Kidney (tissue), 14 donors: ENCODE measurements around the gene SP100. TPM values are rescaled to one million over a fixed set of nuclear protein-coding genes. Genes with fewer than 3 reads are reported as not detected.

Experiments
- DNase-seq, 5 donors: peaks; one replicate each; pipeline ENCODE4 v3.0.0-alpha.2; 2013 to 2020
- FAIRE-seq: peaks from 2 replicates; lab custom pipeline; 2012; peaks lifted over from hg19 to GRCh38; lab: Jason Lieb, UNC
- H3K27ac ChIP-seq, 2 donors: one replicate each; pipeline ENCODE4 v1.7.0; 2013; ENCODE audit warnings: low read depth in 2 of 2, low read length in 2 of 2, inconsistent platforms in 1 of 2
- H3K27me3 ChIP-seq: one replicate; pipeline ENCODE4 v1.7.1; 2013; ENCODE audit warnings: low read length, inconsistent platforms; ENCODE audit not compliant: control insufficient read depth, insufficient read depth
- H3K36me3 ChIP-seq, 3 donors: one replicate each; pipeline versions ENCODE4 v1.7.0 to v1.7.1; 2013; ENCODE audit warnings: low read length in 3 of 3, control low read depth in 1 of 3, inconsistent platforms in 1 of 3; ENCODE audit not compliant: insufficient read depth in 3 of 3, control insufficient read depth in 2 of 3
- H3K4me1 ChIP-seq, 3 donors: one replicate each; pipeline versions ENCODE4 v1.7.0 to v1.7.1; 2013; ENCODE audit warnings: low read length in 3 of 3, inconsistent platforms in 1 of 3, low read depth in 1 of 3; ENCODE audit not compliant: control insufficient read depth in 2 of 3, insufficient read depth in 2 of 3
- H3K4me3 ChIP-seq, 3 donors: one replicate each; pipeline versions ENCODE4 v1.7.0 to v1.8.1; 2013; ENCODE audit warnings: low read length in 3 of 3, control low read depth in 1 of 3, inconsistent platforms in 1 of 3
- H3K9ac ChIP-seq, 3 donors: one replicate each; pipeline versions ENCODE4 v1.7.0 to v1.7.1; 2013; ENCODE audit warnings: low read length in 3 of 3, control low read depth in 1 of 3, inconsistent platforms in 1 of 3
- H3K9me3 ChIP-seq, 3 donors: one replicate each; pipeline versions ENCODE4 v1.7.0 to v1.7.1; 2013; ENCODE audit warnings: low read length in 3 of 3, control low read depth in 1 of 3, inconsistent platforms in 1 of 3; ENCODE audit not compliant: control insufficient read depth in 2 of 3, insufficient read depth in 1 of 3
- intact Hi-C: fragments of 100-400 bp; cut with DNase I; formaldehyde crosslinking; loops from one replicate; pipeline ENCODE4 v1.11.1; 2022
- polyA plus RNA-seq: library from polyadenylated mRNA; stranded (reverse); fragments of 350-450 nt; fragmentation: Illumina TruSeq; extraction: RNeasy Lipid Tissue Mini Kit (QIAGEN cat#74804); gene quantifications from one replicate; pipeline ENCODE4 v1.2.3, GENCODE V29; 2014; ENCODE audit warnings: low read depth, low replicate concordance; ENCODE audit not compliant: insufficient read depth
- total RNA-seq: library from RNA; stranded (reverse); fragmentation: NEBNext Ultra II Directional; extraction: Animal tissue kit (Norgen Biotek cat#: 25700); gene quantifications from one replicate; pipeline ENCODE4 v1.2.1, GENCODE V29; 2021
- TF ChIP-seq, protein P1 (sequence below): IDR thresholded peaks from 3 replicates; pipeline ENCODE4 v1.5.1; 2012; ENCODE audit warnings: mild to moderate bottlenecking, moderate library complexity, borderline replicate concordance; ENCODE audit not compliant: insufficient read depth; ENCODE audit errors: extremely low read depth
- donor health status: control.
- donor health status: control.
- donor health status: control.
- donor health status: control.
- donor health status: control.
- donor health status: DM: yes; HTN: yes; CAD: no.
- donor health status: Normal renal cell carcinoma (clear cell type).

SP100 gene
- total and polyA plus RNA-seq, 2 donors from 2014 or later = 35.7 to 118 TPM

- DNase-seq = no peak
- Histone ChIP-seq H3K27me3 (no peaks in the 10 kb centered on the region), H3K9me3 (no peaks in the 10 kb centered on the region), H3K27ac (no peak overlapping the region), H3K9ac (no peak overlapping the region), H3K4me3 (no peak overlapping the region), H3K36me3 (peaks cover 0 to 11% (median 10%) of the 10 kb centered on the region in 3 donors), H3K4me1 (no peaks in the 10 kb centered on the region)
- FAIRE-seq = no peak
- intact Hi-C loops = no loop called here
- TF ChIP-seq, protein P1, sequence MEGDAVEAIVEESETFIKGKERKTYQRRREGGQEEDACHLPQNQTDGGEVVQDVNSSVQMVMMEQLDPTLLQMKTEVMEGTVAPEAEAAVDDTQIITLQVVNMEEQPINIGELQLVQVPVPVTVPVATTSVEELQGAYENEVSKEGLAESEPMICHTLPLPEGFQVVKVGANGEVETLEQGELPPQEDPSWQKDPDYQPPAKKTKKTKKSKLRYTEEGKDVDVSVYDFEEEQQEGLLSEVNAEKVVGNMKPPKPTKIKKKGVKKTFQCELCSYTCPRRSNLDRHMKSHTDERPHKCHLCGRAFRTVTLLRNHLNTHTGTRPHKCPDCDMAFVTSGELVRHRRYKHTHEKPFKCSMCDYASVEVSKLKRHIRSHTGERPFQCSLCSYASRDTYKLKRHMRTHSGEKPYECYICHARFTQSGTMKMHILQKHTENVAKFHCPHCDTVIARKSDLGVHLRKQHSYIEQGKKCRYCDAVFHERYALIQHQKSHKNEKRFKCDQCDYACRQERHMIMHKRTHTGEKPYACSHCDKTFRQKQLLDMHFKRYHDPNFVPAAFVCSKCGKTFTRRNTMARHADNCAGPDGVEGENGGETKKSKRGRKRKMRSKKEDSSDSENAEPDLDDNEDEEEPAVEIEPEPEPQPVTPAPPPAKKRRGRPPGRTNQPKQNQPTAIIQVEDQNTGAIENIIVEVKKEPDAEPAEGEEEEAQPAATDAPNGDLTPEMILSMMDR = no peak
These were observed 79.0 kb downstream of the SP100 start for GRCh38 chr2:230494980-230495379.

- H3K4me3 ChIP-seq = no peak overlapping the region
- H3K9ac ChIP-seq = no peak overlapping the region
- TF ChIP-seq, protein P1 = no peak
- H3K27ac ChIP-seq = no peak overlapping the region
- H3K9me3 ChIP-seq = no peaks in the 10 kb centered on the region
- peaks cover 0 to 13% (median 11%) of the 10 kb centered on the region in 3 donors for H3K36me3 ChIP-seq
- intact Hi-C loops = no loop called here
- no peaks in the 10 kb centered on the region for H3K4me1 ChIP-seq
- FAIRE-seq = no peak
- H3K27me3 ChIP-seq = no peaks in the 10 kb centered on the region
- DNase-seq = no peak
These were observed 80.9 kb downstream of the SP100 start for GRCh38 chr2:230496891-230497290.

DNA sequence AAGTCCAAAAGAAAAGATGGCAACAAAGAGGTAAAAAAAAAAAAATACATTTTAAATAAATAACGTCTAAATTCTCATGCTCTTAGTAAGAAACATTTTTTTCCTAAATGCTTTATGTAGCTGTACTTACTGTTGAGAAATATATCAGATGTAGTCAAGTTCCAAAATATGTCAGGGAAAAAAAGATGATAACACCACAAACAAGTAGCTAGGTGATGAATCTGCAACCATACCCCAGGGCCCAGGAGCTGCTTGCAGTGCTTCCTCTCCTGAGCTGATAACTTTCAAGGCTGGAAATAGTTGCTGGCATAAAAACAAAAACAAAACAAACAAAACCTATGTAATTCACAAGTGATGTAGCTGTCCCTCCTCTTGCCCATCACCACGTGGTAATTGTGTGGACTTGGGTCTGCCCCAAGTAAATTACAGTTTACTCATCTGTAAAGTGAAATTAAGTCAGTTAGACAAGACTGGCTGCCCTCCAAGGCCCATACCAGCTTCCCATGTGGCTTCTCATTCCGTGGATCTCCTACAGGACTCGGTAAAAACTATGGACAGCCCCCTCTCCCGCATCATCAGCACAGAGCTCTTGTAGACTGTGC, 82.6 kb downstream of the SP100 start:
- H3K27ac ChIP-seq = no peak overlapping the region
- DNase-seq (no peak), FAIRE-seq (peak; percentile 3)
- TF ChIP-seq, protein P1 = no peak
- H3K36me3 ChIP-seq = peaks cover 0 to 14% (median 13%) of the 10 kb centered on the region in 3 donors
- H3K27me3 ChIP-seq = no peaks in the 10 kb centered on the region
- no peak overlapping the region for H3K9ac ChIP-seq
- no peaks in the 10 kb centered on the region for H3K4me1 ChIP-seq
- intact Hi-C loops = no loop called here
- H3K9me3 ChIP-seq = no peaks in the 10 kb centered on the region
- no peak overlapping the region for H3K4me3 ChIP-seq
